K562 (cell line): ENCODE data around the gene SMYD2. TPM values are rescaled to one million over a fixed set of nuclear protein-coding genes. Genes with fewer than 3 reads are reported as not detected.

ENCODE experiments used
- ILK ChIP-seq: fragments of 450-650 bp; IDR thresholded peaks from 2 replicates; pipeline ENCODE4 v1.6.1; 2016; ENCODE audit warnings: missing genetic modification characterization, low read depth, mild to moderate bottlenecking, missing compliant biosample characterization, moderate library complexity, borderline replicate concordance
- KLF16 ChIP-seq: IDR thresholded peaks from 2 replicates; pipeline ENCODE4 v1.6.1; 2016; ENCODE audit warnings: antibody characterized with exemption
- polyA plus RNA-seq, 8 experiments: library from polyadenylated mRNA; depleted of rRNA in 4 of 8; stranded (reverse) in 5 of 8; unstranded in 3 of 8; fragments of >200 nt; fragmentation: Nextera tagmentation in 2 of 8; fragmentation: Illumina TruSeq in 1 of 8; extraction: Ambion mirVana in 2 of 8; extraction: Trizol in 1 of 8; gene quantifications; 2 replicates each; pipeline versions ENCODE4 v1.2.1 to v1.2.3, GENCODE V29; 2011 to 2014; ENCODE audit warnings: inconsistent platforms in 1 of 8, missing spikeins in 1 of 8
- total RNA-seq, 7 experiments: library from RNA; depleted of rRNA in 6 of 7; stranded (reverse); fragments of >200 nt in 6 of 7; fragmentation: Illumina TruSeq in 2 of 7; extraction: Trizol in 2 of 7; gene quantifications; 2 replicates each; pipeline versions ENCODE4 v1.2.1 to v1.2.3, GENCODE V29; 2011 to 2021; ENCODE audit warnings: low replicate concordance in 1 of 7
- TF ChIP-seq, protein P1 (sequence below): fragments of 450-650 bp; IDR thresholded peaks from 2 replicates; pipeline ENCODE4 v1.6.1; 2016; ENCODE audit warnings: mild to moderate bottlenecking, moderate library complexity

Gene SMYD2
- total and polyA plus RNA-seq, 9 of the 15 experiments (the other 6 are each of a cell fraction or from before 2014, with no cell fraction given): 13.8 to 81.3 (median 39.9) TPM

DNA sequence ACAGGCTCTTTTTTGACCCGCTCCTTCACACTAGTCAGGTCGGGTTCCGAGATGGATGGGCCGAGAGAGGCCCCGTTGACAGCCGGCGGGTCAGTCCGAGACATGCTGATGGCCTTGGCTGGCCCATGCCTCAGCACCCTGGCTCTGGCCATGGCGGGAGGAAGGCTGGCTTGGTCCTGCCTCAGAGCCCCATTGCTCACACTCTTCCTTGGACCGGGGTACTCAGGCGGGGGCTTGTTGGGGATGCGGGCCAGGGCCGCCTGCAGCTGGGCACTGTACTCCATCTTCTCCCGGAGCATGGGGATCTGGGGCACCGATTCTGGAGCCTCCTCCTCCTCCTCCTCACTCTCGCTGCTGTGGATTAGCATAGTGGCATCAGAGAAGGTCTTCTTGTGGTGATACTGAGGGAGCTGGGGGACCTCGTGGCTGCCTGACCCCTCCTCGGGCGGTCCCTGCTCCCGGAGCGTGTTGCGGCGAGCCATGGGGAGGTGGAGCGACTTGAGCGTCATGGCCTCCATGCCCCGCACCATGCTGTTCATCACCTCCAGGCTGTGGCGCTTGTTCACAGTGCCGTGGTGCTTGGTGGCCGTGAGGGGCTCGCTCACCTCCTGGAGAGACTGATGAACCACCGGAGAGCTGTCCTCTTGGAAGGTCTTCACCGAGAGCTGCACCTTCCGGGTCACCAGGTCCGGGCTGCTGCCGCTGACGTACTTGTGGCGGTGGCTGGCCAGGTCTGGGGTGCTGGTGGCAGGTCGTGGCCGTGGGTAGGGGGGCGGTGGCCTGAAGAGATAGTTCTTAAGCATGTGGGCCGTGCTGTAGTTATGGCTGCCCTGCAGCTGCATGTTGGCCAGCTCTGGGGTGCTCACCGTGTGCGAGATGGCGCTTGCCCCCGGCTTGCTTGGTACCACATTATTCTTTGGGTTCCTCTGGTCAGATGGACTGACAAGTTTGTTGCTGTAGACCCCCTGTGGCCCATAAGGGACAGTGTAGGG is 102.7 kb downstream of the SMYD2 start (continued):
- TF ChIP-seq, protein P1, sequence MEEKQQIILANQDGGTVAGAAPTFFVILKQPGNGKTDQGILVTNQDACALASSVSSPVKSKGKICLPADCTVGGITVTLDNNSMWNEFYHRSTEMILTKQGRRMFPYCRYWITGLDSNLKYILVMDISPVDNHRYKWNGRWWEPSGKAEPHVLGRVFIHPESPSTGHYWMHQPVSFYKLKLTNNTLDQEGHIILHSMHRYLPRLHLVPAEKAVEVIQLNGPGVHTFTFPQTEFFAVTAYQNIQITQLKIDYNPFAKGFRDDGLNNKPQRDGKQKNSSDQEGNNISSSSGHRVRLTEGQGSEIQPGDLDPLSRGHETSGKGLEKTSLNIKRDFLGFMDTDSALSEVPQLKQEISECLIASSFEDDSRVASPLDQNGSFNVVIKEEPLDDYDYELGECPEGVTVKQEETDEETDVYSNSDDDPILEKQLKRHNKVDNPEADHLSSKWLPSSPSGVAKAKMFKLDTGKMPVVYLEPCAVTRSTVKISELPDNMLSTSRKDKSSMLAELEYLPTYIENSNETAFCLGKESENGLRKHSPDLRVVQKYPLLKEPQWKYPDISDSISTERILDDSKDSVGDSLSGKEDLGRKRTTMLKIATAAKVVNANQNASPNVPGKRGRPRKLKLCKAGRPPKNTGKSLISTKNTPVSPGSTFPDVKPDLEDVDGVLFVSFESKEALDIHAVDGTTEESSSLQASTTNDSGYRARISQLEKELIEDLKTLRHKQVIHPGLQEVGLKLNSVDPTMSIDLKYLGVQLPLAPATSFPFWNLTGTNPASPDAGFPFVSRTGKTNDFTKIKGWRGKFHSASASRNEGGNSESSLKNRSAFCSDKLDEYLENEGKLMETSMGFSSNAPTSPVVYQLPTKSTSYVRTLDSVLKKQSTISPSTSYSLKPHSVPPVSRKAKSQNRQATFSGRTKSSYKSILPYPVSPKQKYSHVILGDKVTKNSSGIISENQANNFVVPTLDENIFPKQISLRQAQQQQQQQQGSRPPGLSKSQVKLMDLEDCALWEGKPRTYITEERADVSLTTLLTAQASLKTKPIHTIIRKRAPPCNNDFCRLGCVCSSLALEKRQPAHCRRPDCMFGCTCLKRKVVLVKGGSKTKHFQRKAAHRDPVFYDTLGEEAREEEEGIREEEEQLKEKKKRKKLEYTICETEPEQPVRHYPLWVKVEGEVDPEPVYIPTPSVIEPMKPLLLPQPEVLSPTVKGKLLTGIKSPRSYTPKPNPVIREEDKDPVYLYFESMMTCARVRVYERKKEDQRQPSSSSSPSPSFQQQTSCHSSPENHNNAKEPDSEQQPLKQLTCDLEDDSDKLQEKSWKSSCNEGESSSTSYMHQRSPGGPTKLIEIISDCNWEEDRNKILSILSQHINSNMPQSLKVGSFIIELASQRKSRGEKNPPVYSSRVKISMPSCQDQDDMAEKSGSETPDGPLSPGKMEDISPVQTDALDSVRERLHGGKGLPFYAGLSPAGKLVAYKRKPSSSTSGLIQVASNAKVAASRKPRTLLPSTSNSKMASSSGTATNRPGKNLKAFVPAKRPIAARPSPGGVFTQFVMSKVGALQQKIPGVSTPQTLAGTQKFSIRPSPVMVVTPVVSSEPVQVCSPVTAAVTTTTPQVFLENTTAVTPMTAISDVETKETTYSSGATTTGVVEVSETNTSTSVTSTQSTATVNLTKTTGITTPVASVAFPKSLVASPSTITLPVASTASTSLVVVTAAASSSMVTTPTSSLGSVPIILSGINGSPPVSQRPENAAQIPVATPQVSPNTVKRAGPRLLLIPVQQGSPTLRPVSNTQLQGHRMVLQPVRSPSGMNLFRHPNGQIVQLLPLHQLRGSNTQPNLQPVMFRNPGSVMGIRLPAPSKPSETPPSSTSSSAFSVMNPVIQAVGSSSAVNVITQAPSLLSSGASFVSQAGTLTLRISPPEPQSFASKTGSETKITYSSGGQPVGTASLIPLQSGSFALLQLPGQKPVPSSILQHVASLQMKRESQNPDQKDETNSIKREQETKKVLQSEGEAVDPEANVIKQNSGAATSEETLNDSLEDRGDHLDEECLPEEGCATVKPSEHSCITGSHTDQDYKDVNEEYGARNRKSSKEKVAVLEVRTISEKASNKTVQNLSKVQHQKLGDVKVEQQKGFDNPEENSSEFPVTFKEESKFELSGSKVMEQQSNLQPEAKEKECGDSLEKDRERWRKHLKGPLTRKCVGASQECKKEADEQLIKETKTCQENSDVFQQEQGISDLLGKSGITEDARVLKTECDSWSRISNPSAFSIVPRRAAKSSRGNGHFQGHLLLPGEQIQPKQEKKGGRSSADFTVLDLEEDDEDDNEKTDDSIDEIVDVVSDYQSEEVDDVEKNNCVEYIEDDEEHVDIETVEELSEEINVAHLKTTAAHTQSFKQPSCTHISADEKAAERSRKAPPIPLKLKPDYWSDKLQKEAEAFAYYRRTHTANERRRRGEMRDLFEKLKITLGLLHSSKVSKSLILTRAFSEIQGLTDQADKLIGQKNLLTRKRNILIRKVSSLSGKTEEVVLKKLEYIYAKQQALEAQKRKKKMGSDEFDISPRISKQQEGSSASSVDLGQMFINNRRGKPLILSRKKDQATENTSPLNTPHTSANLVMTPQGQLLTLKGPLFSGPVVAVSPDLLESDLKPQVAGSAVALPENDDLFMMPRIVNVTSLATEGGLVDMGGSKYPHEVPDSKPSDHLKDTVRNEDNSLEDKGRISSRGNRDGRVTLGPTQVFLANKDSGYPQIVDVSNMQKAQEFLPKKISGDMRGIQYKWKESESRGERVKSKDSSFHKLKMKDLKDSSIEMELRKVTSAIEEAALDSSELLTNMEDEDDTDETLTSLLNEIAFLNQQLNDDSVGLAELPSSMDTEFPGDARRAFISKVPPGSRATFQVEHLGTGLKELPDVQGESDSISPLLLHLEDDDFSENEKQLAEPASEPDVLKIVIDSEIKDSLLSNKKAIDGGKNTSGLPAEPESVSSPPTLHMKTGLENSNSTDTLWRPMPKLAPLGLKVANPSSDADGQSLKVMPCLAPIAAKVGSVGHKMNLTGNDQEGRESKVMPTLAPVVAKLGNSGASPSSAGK: no peak
- TF ChIP-seq KLF16: no peak
- TF ChIP-seq ILK (tag): no peak
- TF ChIP-seq, all 486 proteins: peak for 0
